Stimulated activated naive CD4-positive, alpha-beta T cell (primary cell): ENCODE measurements around the gene TAT.
A peak's percentile ranks its signal among the peaks of the same experiment; 100 is the strongest.

ENCODE experiments used
- DNase-seq, 6 experiments: peaks; one replicate each; lab custom pipeline; 2025; lab: John Stamatoyannopoulos, UW

The TAT gene

DNA sequence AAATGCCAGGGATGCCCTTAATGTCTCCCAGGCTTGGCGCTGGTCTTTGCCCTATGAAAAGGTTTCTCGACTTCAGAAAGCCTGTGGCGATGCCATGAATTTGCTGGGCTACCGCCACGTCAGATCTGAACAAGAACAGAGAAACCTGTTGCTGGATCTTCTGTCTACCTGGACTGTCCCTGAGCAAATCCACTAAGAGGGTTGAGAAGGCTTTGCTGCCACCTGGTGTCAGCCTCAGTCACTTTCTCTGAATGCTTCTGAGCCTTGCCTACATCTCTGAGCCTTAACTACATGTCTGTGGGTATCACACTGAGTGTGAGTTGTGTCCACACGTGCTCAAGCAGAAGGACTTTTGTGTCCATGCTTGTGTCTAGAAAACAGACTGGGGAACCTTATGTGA is 39.2 kb downstream of the TAT start:
- peak in 2 of 6 experiments; percentile 1 to 4 for DNase-seq

GRCh38 chr16:71536752-71537499 is 40.0 kb downstream of the TAT start:
- DNase-seq: no peak

DNA sequence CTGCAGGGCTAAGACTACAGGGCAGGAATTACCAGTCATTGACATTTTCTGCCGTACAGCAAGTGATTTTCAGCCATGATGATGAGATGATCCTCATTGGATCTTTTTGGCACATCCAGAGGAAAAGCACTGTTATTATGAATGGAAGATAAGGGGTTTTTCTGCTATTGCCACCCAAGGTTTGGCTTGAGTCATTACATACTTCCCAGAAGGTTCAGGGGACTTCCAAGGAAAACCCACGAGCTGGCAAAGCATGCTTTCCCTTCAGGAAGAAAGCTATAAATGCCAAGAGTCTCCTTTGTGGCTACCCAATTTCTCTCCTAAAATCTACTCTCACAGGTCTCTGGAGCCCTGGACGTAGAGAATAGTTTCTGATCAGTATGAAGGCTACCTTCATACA is 44.5 kb downstream of the TAT start:
- DNase-seq: no peak

GRCh38 chr16:71528863-71529262 is 48.0 kb downstream of the TAT start:
- DNase-seq: no peak

GRCh38 chr16:71528257-71528656 is 48.6 kb downstream of the TAT start:
- no peak for DNase-seq

- peak in 1 of 6 experiments; percentile 1 for DNase-seq
These were observed 50.7 kb downstream of the TAT start, which contains the start of gene CHST4 for GRCh38 chr16:71526111-71526631. CHST4 (plus strand) TSS chr16:71526426; CDS start chr16:71536678, 10,252 bp downstream.

- DNase-seq: no peak
These were observed 52.0 kb downstream of the TAT start for GRCh38 chr16:71524566-71525553.

- no peak for DNase-seq
These were observed 56.3 kb downstream of the TAT start for GRCh38 chr16:71520550-71520949.
